C4-2B (cell line): ENCODE data around the gene ANGPT4.

ENCODE experiments used
- ZFX ChIP-seq: fragments of 450-650 bp; IDR thresholded peaks from 2 replicates; pipeline ENCODE4 v1.6.1; 2017
- TF ChIP-seq, protein P1 (sequence below): fragments of 450-650 bp; conservative IDR thresholded peaks from 2 replicates; pipeline ENCODE4 v1.5.1; 2017; ENCODE audit warnings: mild to moderate bottlenecking

DNA sequence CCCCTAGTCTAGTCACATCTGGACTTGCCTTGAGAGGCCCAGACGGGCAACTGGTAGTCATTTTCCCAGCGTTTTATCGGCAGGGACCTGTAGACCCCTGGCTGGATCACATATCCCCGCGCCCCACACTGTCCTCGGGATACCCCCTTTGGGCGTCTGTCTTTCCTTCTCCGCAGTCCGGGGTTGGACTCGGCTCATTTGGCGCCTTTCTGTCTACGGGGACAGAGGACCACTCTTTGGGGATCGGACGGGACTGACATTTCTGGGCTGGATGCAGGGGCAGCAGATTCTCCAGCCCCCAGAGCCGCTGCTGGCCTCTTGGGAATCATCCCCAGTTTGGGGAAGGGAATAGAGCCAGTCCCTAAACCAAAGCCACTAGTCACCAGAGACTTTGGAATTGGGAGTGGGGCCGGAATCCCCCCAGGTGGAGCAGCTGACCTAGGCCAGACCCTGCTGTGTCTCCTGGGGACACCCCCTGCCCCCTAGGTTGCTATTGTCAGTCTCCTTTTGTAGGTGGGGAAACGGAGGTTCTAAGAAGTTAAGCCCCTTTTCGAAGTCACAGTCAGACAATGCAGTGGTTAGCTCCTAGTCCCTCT is 81.9 kb downstream of the ANGPT4 start:
- TF ChIP-seq, protein P1, sequence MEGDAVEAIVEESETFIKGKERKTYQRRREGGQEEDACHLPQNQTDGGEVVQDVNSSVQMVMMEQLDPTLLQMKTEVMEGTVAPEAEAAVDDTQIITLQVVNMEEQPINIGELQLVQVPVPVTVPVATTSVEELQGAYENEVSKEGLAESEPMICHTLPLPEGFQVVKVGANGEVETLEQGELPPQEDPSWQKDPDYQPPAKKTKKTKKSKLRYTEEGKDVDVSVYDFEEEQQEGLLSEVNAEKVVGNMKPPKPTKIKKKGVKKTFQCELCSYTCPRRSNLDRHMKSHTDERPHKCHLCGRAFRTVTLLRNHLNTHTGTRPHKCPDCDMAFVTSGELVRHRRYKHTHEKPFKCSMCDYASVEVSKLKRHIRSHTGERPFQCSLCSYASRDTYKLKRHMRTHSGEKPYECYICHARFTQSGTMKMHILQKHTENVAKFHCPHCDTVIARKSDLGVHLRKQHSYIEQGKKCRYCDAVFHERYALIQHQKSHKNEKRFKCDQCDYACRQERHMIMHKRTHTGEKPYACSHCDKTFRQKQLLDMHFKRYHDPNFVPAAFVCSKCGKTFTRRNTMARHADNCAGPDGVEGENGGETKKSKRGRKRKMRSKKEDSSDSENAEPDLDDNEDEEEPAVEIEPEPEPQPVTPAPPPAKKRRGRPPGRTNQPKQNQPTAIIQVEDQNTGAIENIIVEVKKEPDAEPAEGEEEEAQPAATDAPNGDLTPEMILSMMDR, result no peak
- no peak for TF ChIP-seq ZFX
